ENCODE measurements around the gene CALHM6.

GRCh38 chr6:116424001-116424400 lies 37.2 kb upstream of the CALHM6 start:
- TF ChIP-seq POLR2A (IDR thresholded peaks at IDR 0.05; ENCODE audit: extremely low read depth, insufficient read length) (no peak), CTCF (IDR thresholded peaks at IDR 0.05; ENCODE audit: low read depth, low read length) (no peak)

All from NB4 (cell line).